ENCODE data around the gene GADL1. TPM values are rescaled to one million over a fixed set of nuclear protein-coding genes. Genes with fewer than 3 reads are reported as not detected.

Gene GADL1
- total RNA-seq, 1 donor from 2014 or later = 0.12 TPM

GRCh38 chr3:30918761-30919160 is 24.3 kb upstream of the GADL1 start:
- TF ChIP-seq CTCF (conservative IDR thresholded peaks at IDR 0.05) = no peak
- no peak overlapping the region for H3K27ac Mint-ChIP-seq (ENCODE audit: unreplicated experiment)
- no peak for DNase-seq (ENCODE audit: low read depth, low spot score)
- H3K9me3 Mint-ChIP-seq = peaks cover under 1% of the 10 kb centered on the region
- H3K27me3 Mint-ChIP-seq (ENCODE audit: low read depth) = no peaks in the 10 kb centered on the region
- H3K4me3 Mint-ChIP-seq = no peak overlapping the region
- no peaks in the 10 kb centered on the region for H3K4me1 Mint-ChIP-seq
- H3K36me3 Mint-ChIP-seq (ENCODE audit: low read depth) = peaks cover 2% of the 10 kb centered on the region

GRCh38 chr3:30915782-30916181 is 21.3 kb upstream of the GADL1 start:
- no peak for TF ChIP-seq CTCF (conservative IDR thresholded peaks at IDR 0.05)
- Mint-ChIP-seq H3K27me3 (ENCODE audit: low read depth) (no peaks in the 10 kb centered on the region), H3K4me3 (no peak overlapping the region), H3K36me3 (ENCODE audit: low read depth) (no peaks in the 10 kb centered on the region), H3K9me3 (no peaks in the 10 kb centered on the region), H3K27ac (ENCODE audit: unreplicated experiment) (no peak overlapping the region), H3K4me1 (no peaks in the 10 kb centered on the region)
- DNase-seq (ENCODE audit: low read depth, low spot score) = no peak

- Mint-ChIP-seq H3K4me1 (no peaks in the 10 kb centered on the region), H3K27ac (ENCODE audit: unreplicated experiment) (no peak overlapping the region), H3K36me3 (ENCODE audit: low read depth) (no peaks in the 10 kb centered on the region), H3K9me3 (no peaks in the 10 kb centered on the region), H3K4me3 (no peak overlapping the region), H3K27me3 (ENCODE audit: low read depth) (no peaks in the 10 kb centered on the region)
- DNase-seq (ENCODE audit: low read depth, low spot score) = no peak
- TF ChIP-seq CTCF (conservative IDR thresholded peaks at IDR 0.05) = no peak
Observed at GRCh38 chr3:30914696-30915095, 20.2 kb upstream of the GADL1 start.

GRCh38 chr3:30913176-30913575 is 18.7 kb upstream of the GADL1 start:
- Mint-ChIP-seq H3K27me3 (ENCODE audit: low read depth) (no peaks in the 10 kb centered on the region), H3K4me3 (no peak overlapping the region), H3K36me3 (ENCODE audit: low read depth) (no peaks in the 10 kb centered on the region), H3K27ac (ENCODE audit: unreplicated experiment) (no peak overlapping the region), H3K9me3 (no peaks in the 10 kb centered on the region), H3K4me1 (no peaks in the 10 kb centered on the region)
- TF ChIP-seq CTCF (conservative IDR thresholded peaks at IDR 0.05) = no peak
- DNase-seq (ENCODE audit: low read depth, low spot score) = no peak

GRCh38 chr3:30912301-30912700 is 17.8 kb upstream of the GADL1 start:
- H3K4me1 Mint-ChIP-seq = no peaks in the 10 kb centered on the region
- DNase-seq (ENCODE audit: low read depth, low spot score) = no peak
- no peaks in the 10 kb centered on the region for H3K9me3 Mint-ChIP-seq
- no peaks in the 10 kb centered on the region for H3K36me3 Mint-ChIP-seq (ENCODE audit: low read depth)
- no peaks in the 10 kb centered on the region for H3K27me3 Mint-ChIP-seq (ENCODE audit: low read depth)
- H3K4me3 Mint-ChIP-seq = no peak overlapping the region
- TF ChIP-seq CTCF (conservative IDR thresholded peaks at IDR 0.05) = no peak
- no peak overlapping the region for H3K27ac Mint-ChIP-seq (ENCODE audit: unreplicated experiment)
